Ovary (tissue), 3 donors: ENCODE measurements around the gene TFAM.

ENCODE experiments used
- POLR2A ChIP-seq: fragments of 450-650 bp; IDR thresholded peaks from one replicate; pipeline ENCODE4 v1.6.1; 2017; ENCODE audit warnings: antibody characterized with exemption, mild to moderate bottlenecking, moderate library complexity
- TF ChIP-seq, protein P1 (sequence below), 3 donors: fragments of 450-650 bp in 2 of 3; fragments of 200-600 bp in 1 of 3; IDR thresholded peaks; one replicate each; pipeline versions ENCODE4 v1.5.1 to v1.8.0; 2016 to 2022; ENCODE audit warnings: antibody characterized with exemption in 3 of 3, mild to moderate bottlenecking in 1 of 3
- donor health status: DM: no; HTN: no; CAD: no.

DNA sequence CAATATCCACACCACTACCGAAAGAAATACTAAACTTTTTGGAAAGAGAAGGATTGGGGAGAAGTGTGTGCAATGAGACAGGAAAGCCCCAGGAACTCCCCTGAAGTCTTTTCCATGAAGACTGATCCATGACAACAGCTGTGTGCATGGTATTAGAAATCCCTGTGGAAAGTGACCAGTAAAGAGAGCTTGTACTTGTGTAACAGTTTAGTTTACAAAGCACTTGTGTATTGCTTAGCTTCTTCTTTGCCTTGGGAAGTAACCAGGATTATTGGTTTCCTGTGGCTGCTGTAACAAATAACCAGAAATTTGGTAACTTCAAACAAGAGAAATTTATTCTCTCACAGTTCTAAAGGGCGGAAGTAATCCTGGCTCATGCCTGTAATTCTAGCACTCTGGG is 18.8 kb downstream of the TFAM start:
- TF ChIP-seq, protein P1, sequence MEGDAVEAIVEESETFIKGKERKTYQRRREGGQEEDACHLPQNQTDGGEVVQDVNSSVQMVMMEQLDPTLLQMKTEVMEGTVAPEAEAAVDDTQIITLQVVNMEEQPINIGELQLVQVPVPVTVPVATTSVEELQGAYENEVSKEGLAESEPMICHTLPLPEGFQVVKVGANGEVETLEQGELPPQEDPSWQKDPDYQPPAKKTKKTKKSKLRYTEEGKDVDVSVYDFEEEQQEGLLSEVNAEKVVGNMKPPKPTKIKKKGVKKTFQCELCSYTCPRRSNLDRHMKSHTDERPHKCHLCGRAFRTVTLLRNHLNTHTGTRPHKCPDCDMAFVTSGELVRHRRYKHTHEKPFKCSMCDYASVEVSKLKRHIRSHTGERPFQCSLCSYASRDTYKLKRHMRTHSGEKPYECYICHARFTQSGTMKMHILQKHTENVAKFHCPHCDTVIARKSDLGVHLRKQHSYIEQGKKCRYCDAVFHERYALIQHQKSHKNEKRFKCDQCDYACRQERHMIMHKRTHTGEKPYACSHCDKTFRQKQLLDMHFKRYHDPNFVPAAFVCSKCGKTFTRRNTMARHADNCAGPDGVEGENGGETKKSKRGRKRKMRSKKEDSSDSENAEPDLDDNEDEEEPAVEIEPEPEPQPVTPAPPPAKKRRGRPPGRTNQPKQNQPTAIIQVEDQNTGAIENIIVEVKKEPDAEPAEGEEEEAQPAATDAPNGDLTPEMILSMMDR (IDR thresholded peaks at IDR 0.05) = no peak
- no peak for TF ChIP-seq POLR2A
